Activated CD8-positive, alpha-beta T cell treated with anti-CD3 and anti-CD28 coated beads, Interleukin-2, amount 10 ng/mL, durations not matched to agents 7 days and 5 days (primary cell): ENCODE measurements around the gene TUFM. TPM values are rescaled to one million over a fixed set of nuclear protein-coding genes. Genes with fewer than 3 reads are reported as not detected.
"Not testable (repeated sequence)": the region's sequence is repeated elsewhere in the genome, so short reads cannot be mapped to it uniquely, and the experiment has no call there.

Experiments used
- ATAC-seq: fragments of 150-1000 bp; cut with Tn5 transposase; one replicate; pipeline ENCODE4 v1.10.0; 2021; ENCODE audit warnings: moderate library complexity
- CTCF ChIA-PET: fragments of 350-600 bp; sonication (Branson Sonifier 250); formaldehyde crosslinking; loops from one replicate; lab custom pipeline; 2021; ENCODE audit warnings: antibody characterized with exemption; lab: Charles Lee
- POLR2A ChIA-PET: fragments of 350-600 bp; sonication (Branson Sonifier 250); formaldehyde crosslinking; loops from one replicate; lab custom pipeline; 2021; ENCODE audit warnings: antibody characterized with exemption; lab: Charles Lee
- DNase-seq: peaks from one replicate; pipeline ENCODE4 v3.0.0-alpha.2; 2020
- H3K27ac Mint-ChIP-seq: one replicate; pipeline ENCODE4 v1.8.0; 2021; ENCODE audit warnings: mild to moderate bottlenecking, mixed read lengths
- H3K27me3 Mint-ChIP-seq: one replicate; pipeline ENCODE4 v1.8.0; 2021; ENCODE audit warnings: low read depth, mixed read lengths
- H3K36me3 Mint-ChIP-seq: one replicate; pipeline ENCODE4 v1.8.0; 2021; ENCODE audit warnings: low read depth, mixed read lengths
- H3K4me1 Mint-ChIP-seq: one replicate; pipeline ENCODE4 v1.8.0; 2021; ENCODE audit warnings: low read depth, mixed read lengths
- H3K4me3 Mint-ChIP-seq: one replicate; pipeline ENCODE4 v1.8.0; 2021; ENCODE audit warnings: mild to moderate bottlenecking, mixed read lengths
- H3K9me3 Mint-ChIP-seq: one replicate; pipeline ENCODE4 v1.8.0; 2022; ENCODE audit warnings: mixed read lengths; ENCODE audit not compliant: insufficient read depth
- total RNA-seq, 2 experiments: library from RNA; stranded (reverse); gene quantifications; one replicate each; pipeline ENCODE4 v1.2.3, GENCODE V29; 2021

Gene TUFM
- total RNA-seq, 2 experiments from 2014 or later, result 150 to 153 TPM

DNA sequence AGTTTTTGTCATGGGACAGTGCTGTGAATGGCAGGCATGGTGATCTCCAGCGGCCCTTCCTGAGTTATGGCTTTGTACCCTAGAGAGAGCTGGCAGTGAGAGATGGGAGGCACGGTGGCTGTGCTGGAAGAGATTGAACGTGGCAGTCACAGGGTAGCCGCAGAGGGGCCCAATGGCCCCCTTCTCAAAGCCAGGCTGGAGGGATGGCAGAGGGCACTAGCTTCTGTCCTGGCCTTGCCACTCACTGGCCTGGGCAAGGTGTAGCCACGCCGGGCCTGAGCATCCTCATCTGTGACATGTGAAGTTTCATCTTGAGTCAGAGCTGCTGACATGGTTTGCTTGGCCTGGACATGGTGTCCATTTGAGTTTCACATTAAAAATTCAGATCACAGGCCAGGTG is 28.3 kb upstream of the TUFM start:
- Mint-ChIP-seq H3K27ac (no peak overlapping the region), H3K36me3 (peaks cover 21% of the 10 kb centered on the region), H3K4me1 (peaks cover 25% of the 10 kb centered on the region), H3K4me3 (no peak overlapping the region), H3K27me3 (no peaks in the 10 kb centered on the region), H3K9me3 (no peaks in the 10 kb centered on the region)
- POLR2A ChIA-PET, result interaction anchor here (1.6 kb wide), 1 partner anchor 11 kb away, joined by 6 read pairs; the partner anchor contains the start of gene SH2B1
- ATAC-seq (no peak), DNase-seq (no peak)
- CTCF ChIA-PET, result interaction anchor here (0.8 to 3.7 kb wide), 6 partner anchors 16 to 71 kb away, joined by 3 to 45 read pairs (median 3); no protein-coding TSS in a partner anchor

DNA sequence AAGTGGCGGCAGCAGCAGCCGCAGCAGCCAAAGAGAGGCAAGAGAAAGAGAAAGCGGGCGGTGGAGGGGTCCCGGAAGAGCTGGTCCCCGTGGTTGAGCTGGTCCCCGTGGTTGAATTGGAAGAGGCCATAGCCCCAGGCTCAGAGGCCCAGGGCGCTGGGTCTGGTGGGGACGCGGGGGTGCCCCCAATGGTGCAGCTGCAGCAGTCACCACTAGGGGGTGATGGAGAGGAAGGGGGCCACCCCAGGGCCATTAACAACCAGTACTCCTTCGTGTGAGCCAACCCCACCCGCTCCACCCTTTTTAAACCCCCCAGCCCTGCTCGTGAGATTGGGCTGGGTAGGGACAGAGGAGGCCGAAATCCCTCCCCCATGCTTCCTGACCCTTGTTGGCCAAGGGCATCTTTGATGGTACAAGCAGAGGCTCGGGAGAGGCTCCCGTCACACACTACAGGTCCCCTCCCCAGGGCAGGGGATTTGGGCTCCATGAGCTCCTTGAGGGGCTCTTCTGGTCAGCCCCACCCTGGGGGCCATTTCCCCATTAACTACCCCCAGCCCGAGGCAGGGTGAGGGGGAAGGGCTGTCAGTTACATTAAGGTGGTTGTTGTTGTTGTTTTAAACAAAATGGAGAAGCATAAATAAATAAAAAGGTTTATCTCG is 27.5 kb upstream of the TUFM start:
- H3K27me3 Mint-ChIP-seq, result no peaks in the 10 kb centered on the region
- POLR2A ChIA-PET, result interaction anchor here (1.6 kb wide), 1 partner anchor 10 kb away, joined by 6 read pairs; the partner anchor contains the start of gene SH2B1
- CTCF ChIA-PET, result interaction anchor here (0.8 to 3.7 kb wide), 9 partner anchors 9 to 71 kb away, joined by 3 to 45 read pairs (median 3); partner anchors contain the start of genes SH2B1 and TUFM
- ATAC-seq, result peak; percentile 80
- H3K4me3 Mint-ChIP-seq, result no peak overlapping the region
- H3K4me1 Mint-ChIP-seq, result peaks cover 18% of the 10 kb centered on the region
- no peak overlapping the region for H3K27ac Mint-ChIP-seq
- H3K9me3 Mint-ChIP-seq, result no peaks in the 10 kb centered on the region
- H3K36me3 Mint-ChIP-seq, result peaks cover 28% of the 10 kb centered on the region
- DNase-seq, result peak; percentile 71

DNA sequence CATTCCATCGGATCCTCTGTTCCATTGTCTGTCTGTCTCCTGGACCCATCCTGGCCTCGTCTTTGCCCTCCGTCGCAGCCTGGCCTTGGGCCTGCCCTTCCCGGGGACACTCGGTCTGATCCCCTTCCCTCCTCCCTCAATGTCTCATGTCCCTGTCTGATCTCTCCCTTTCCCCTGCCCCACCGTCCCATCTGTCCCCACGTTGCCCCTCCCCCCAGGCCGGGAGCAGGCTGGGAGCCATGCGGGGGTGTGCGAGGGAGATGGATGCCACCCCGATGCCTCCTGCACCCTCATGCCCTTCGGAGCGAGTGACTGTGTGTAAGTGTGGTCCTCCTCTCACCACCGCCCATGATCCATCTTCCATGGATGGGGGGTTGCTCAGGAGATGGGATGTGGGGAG is 26.8 kb upstream of the TUFM start:
- Mint-ChIP-seq H3K27ac (no peak overlapping the region), H3K27me3 (no peaks in the 10 kb centered on the region)
- POLR2A ChIA-PET, result interaction anchor here (1.6 kb wide), 1 partner anchor 10 kb away, joined by 6 read pairs; the partner anchor contains the start of gene SH2B1

DNA sequence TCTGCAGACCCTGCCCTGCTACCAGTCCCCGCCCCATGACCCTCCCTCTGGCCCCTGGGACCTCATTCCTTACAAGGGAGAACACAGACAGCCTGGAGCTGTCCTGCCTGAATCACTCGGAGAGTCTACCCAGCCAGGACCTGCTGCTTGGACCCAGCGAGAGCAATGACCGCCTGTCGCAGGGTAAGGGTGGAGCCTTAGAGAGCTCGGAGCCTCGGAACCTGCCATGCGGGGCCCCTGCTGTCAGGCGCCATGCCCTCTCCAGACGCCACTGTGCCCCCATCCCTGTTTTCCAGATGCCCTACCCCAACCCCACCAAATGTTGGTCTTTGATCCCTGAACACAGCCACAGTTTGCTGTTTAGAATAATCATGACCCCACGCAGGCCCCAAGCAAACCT is 23.1 kb upstream of the TUFM start:
- Mint-ChIP-seq H3K27ac (no peak overlapping the region), H3K9me3 (no peaks in the 10 kb centered on the region), H3K27me3 (no peaks in the 10 kb centered on the region), H3K4me3 (no peak overlapping the region), H3K36me3 (peaks cover 34% of the 10 kb centered on the region), H3K4me1 (peaks cover 19% of the 10 kb centered on the region)
- ChIA-PET POLR2A (interaction anchor here (1.4 kb wide), 1 partner anchor 10 kb away, joined by 4 read pairs; no protein-coding TSS in a partner anchor), CTCF (interaction anchor here (3.9 kb wide), 1 partner anchor 76 kb away, joined by 21 read pairs; no protein-coding TSS in a partner anchor)
- ATAC-seq (no peak), DNase-seq (no peak)

More for the DNA sequence above, 26.8 kb upstream of the TUFM start:
- CTCF ChIA-PET, result interaction anchor here (1.1 to 3.7 kb wide), 6 partner anchors 8 to 72 kb away, joined by 3 to 45 read pairs (median 5); partner anchors contain the start of genes SH2B1 and TUFM
- Mint-ChIP-seq H3K4me1 (peaks cover 12% of the 10 kb centered on the region), H3K9me3 (no peaks in the 10 kb centered on the region), H3K4me3 (no peak overlapping the region), H3K36me3 (peaks cover 29% of the 10 kb centered on the region)
- no peak for DNase-seq
- no peak for ATAC-seq

DNA sequence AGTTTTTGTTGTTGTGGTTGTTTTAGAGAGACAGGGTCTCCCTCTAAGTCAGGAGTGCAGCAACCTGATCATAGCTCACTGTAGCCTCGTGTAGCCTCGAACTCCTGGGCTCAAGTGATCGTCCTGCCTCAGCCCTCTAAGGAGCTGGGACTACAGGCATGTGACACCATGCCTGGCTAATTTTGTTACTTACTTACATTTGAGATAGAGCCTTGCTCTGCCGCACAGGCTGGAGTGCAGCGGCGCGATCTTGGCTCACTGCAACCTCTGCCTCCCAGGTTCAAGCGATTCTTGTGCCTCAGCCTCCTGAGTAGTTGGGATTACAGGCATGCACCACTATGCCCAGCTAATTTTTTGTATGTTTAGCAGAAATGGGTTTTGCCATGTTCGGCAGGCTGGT is 21.5 kb upstream of the TUFM start:
- ATAC-seq, CTCF ChIA-PET, DNase-seq, POLR2A ChIA-PET, H3K4me3 Mint-ChIP-seq, H3K9me3 Mint-ChIP-seq, H3K27ac Mint-ChIP-seq, H3K27me3 Mint-ChIP-seq: not testable (repeated sequence)
- Mint-ChIP-seq H3K36me3 (peaks cover 28% of the 10 kb centered on the region), H3K4me1 (peaks cover 25% of the 10 kb centered on the region)

DNA sequence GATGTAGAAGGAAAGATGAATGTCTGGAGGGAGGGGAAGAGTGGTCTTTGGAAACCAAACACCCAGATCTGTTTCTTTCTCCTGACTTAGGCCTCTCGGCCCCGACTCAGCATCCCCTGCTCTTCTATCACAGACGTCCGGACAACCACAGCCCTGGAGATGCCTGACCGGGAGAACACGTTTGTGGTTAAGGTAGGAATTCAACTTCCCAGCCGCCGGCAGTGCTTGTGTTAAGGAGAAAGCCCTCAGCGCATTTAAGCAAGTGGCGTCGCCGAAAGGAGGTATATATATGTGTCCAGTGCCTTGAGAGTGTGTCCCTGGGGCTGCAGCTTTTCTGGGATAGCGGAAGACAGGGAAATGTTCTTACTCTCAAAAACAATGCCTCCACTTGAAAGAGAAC is 21.1 kb upstream of the TUFM start:
- H3K9me3 Mint-ChIP-seq, result no peaks in the 10 kb centered on the region
- DNase-seq, result no peak
- ATAC-seq, result no peak
- H3K4me1 Mint-ChIP-seq, result peaks cover 25% of the 10 kb centered on the region
- POLR2A ChIA-PET, result no interaction called here
- CTCF ChIA-PET, result no interaction called here
- H3K27ac Mint-ChIP-seq, result no peak overlapping the region
- no peaks in the 10 kb centered on the region for H3K27me3 Mint-ChIP-seq
- peaks cover 28% of the 10 kb centered on the region for H3K36me3 Mint-ChIP-seq
- no peak overlapping the region for H3K4me3 Mint-ChIP-seq

DNA sequence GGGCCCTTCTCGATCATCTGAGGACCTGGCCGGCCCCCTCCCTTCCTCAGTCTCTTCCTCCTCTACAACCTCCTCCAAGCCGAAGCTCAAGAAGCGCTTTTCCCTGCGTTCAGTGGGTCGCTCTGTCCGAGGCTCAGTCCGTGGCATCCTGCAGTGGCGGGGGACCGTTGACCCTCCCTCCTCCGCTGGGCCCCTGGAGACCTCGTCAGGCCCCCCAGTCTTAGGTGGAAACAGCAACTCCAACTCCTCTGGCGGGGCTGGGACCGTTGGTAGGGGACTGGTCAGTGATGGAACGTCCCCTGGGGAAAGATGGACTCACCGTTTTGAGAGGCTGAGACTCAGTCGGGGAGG is 20.3 kb upstream of the TUFM start:
- ChIA-PET CTCF (no interaction called here), POLR2A (no interaction called here)
- Mint-ChIP-seq H3K27ac (no peak overlapping the region), H3K36me3 (peaks cover 28% of the 10 kb centered on the region), H3K4me1 (peaks cover 31% of the 10 kb centered on the region), H3K9me3 (no peaks in the 10 kb centered on the region), H3K27me3 (no peaks in the 10 kb centered on the region), H3K4me3 (no peak overlapping the region)
- ATAC-seq (no peak), DNase-seq (no peak)

DNA sequence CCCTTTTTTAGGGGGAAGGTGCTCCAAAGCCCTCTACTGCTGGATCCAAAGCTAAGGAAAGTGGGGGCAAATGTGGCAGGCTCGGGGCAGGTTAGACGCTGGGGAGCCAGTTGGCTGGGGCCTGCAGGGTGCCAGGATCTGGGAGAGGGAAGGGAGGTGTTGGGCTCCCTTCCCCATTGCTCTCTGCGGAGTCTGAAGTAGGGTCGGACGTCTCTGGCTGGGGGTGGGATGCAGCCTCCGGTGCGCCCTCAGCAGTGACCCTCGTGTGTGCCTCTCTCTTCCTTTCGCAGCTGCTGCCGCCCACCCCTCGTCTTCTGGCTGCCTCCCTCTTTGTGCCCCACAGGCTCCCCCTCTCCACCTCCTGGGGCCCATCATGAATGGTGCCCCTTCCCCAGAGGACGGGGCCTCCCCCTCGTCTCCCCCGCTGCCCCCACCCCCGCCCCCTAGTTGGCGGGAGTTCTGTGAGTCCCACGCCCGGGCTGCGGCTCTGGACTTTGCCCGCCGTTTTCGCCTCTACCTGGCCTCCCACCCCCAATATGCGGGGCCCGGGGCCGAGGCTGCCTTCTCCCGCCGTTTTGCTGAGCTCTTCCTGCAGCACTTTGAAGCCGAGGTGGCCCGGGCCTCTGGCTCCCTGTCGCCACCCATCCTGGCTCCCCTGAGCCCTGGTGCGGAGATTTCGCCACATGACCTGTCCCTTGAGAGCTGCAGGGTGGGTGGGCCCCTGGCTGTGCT is 19.7 kb upstream of the TUFM start:
- Mint-ChIP-seq H3K4me1 (peaks cover 31% of the 10 kb centered on the region), H3K9me3 (no peaks in the 10 kb centered on the region), H3K36me3 (peaks cover 28% of the 10 kb centered on the region), H3K4me3 (no peak overlapping the region), H3K27ac (no peak overlapping the region), H3K27me3 (no peaks in the 10 kb centered on the region)
- ATAC-seq, result no peak
- DNase-seq, result no peak
- POLR2A ChIA-PET, result interaction anchor here (0.7 kb wide), 1 partner anchor 52 kb away, joined by 3 read pairs; no protein-coding TSS in a partner anchor
- CTCF ChIA-PET, result interaction anchor here (1.4 to 4.5 kb wide), 3 partner anchors 7 to 79 kb away, joined by 3 to 30 read pairs (median 7); no protein-coding TSS in a partner anchor

DNA sequence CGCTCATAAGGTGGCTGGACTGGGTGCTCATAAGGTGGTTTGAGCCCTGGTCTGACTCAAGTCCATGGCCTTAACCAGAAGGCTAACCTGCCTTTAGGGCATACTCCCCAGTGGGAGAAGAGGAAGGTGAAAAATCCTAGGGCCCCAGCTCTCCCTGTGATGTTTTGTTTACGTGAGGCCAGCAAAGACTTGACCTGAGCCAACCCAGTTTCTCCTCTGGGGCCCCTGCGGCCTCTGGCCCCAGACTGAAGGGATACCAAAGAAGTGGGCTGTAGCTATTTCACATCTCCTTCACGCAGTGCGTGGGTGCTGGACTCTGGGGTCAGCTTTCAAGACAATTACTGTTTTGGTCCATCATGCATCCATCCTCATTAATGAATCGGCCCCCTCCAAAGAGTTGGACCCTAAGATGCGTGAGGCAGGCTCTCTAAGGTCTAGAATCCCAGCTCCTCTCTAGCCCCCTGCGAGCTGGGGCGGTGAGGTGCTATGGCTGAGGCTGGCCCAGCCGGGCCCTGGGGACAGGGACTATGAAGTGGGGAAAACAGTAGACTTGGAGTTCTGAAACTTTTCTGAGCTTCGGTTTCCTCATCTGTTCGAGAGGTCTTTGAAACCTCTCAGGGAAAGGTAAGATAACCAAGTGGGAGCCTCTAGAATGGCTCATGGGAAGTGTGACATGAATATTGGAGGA is 19.0 kb upstream of the TUFM start:
- Mint-ChIP-seq H3K27ac (peak overlapping the region; percentile 96), H3K36me3 (peaks cover 23% of the 10 kb centered on the region), H3K9me3 (no peaks in the 10 kb centered on the region), H3K4me1 (peaks cover 31% of the 10 kb centered on the region), H3K4me3 (peak overlapping the region; percentile 97), H3K27me3 (no peaks in the 10 kb centered on the region)
- DNase-seq (no peak), ATAC-seq (no peak)
- CTCF ChIA-PET, result interaction anchor here (0.9 to 4.5 kb wide), 5 partner anchors 8 to 80 kb away, joined by 3 to 30 read pairs (median 4); no protein-coding TSS in a partner anchor
- POLR2A ChIA-PET, result interaction anchor here (0.7 to 4.6 kb wide), 7 partner anchors 14 to 85 kb away, joined by 3 to 41 read pairs (median 4); partner anchors contain the start of genes ATP2A1 and ATXN2L

DNA sequence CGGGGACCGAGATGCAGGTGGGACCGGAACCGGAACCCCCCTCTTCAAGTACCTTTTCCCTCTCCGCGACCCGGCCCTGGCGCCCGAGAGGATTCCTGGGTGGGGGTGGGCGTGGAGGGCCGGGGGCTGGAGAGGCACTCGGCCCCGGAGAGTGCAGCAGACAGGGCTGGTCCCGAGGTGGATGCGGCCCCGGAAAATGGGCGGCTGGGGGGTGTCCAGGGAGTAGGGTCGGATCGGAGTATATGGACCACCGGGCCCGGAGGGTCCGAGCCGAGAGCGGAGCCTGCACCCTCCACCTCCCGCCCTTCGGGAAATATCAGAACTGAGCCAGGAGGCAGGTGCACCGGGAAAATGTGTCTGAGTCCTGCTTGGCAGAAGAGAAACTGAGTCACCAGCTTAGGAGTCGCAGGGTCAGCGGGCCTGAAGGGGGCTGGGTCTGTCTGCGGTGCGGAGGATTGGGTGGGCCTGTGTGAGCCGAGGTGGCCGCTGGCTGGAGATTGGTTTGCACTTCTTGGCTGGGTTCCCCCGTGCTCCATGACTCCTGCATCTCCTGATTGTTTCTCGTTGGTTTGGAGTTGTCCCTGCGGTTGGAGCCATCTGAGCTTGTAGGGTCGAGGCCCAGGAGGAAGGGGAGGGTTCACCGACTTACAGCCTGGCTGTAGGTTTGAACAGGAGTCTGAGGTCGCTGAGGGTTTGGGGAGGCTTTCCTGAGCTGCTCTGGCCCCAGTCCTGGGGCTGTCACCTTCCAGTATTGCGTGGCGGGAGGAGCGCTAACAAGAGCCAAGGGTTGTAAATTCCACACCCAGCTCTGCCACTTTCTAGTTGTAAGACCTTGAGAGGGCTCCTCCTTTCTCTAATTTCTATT is 18.0 kb upstream of the TUFM start:
- no peaks in the 10 kb centered on the region for H3K9me3 Mint-ChIP-seq
- H3K36me3 Mint-ChIP-seq, result peaks cover 15% of the 10 kb centered on the region
- DNase-seq (peak; percentile 36), ATAC-seq (peak; percentile 2)
- ChIA-PET CTCF (interaction anchor here (0.9 to 4.5 kb wide), 7 partner anchors 9 to 81 kb away, joined by 3 to 30 read pairs (median 5); partner anchors contain the start of gene TUFM), POLR2A (interaction anchor here (0.6 to 4.6 kb wide), 12 partner anchors 8 to 150 kb away, joined by 3 to 59 read pairs (median 4); partner anchors contain the start of genes ATP2A1, ATXN2L and TUFM)
- H3K4me1 Mint-ChIP-seq, result peaks cover 31% of the 10 kb centered on the region
- H3K4me3 Mint-ChIP-seq, result peak overlapping the region; percentile 97
- peak overlapping the region; percentile 96 for H3K27ac Mint-ChIP-seq
- no peaks in the 10 kb centered on the region for H3K27me3 Mint-ChIP-seq
